NT2/D1 (cell line): ENCODE results near the gene PRKACG.
"Not testable (repeated sequence)": the region's sequence is repeated elsewhere in the genome, so short reads cannot be mapped to it uniquely, and the experiment has no call there.

Source experiments
- DNase-seq: peaks from one replicate; pipeline ENCODE4 v3.0.0-alpha.2; 2011; ENCODE audit warnings: low read depth, low spot score
- H3K27me3 ChIP-seq: 2 replicates; pipeline ENCODE4 v1.6.0; 2011; ENCODE audit warnings: mild to moderate bottlenecking; ENCODE audit not compliant: insufficient read length, insufficient read depth
- H3K36me3 ChIP-seq: 2 replicates; pipeline ENCODE4 v1.6.1; 2011; ENCODE audit warnings: mild to moderate bottlenecking, low read length, mixed read lengths; ENCODE audit not compliant: insufficient read depth, insufficient read length
- H3K4me1 ChIP-seq: 2 replicates; pipeline ENCODE4 v1.5.1; 2011; ENCODE audit not compliant: insufficient read depth, insufficient read length
- H3K4me3 ChIP-seq: 2 replicates; pipeline ENCODE4 v1.5.1; 2011; ENCODE audit warnings: low read depth; ENCODE audit not compliant: insufficient read length
- H3K9ac ChIP-seq: 2 replicates; pipeline ENCODE4 v1.6.0; 2011; ENCODE audit warnings: low read depth; ENCODE audit not compliant: insufficient read length
- H3K9me3 ChIP-seq: 2 replicates; pipeline ENCODE4 v1.5.1; 2011; ENCODE audit warnings: mild to moderate bottlenecking, low read length; ENCODE audit not compliant: insufficient read depth
- SUZ12 ChIP-seq: IDR thresholded peaks from 2 replicates; pipeline ENCODE4 v1.6.1; 2011; ENCODE audit not compliant: insufficient read length, insufficient read depth; ENCODE audit errors: extremely low read depth
- YY1 ChIP-seq: IDR thresholded peaks from 2 replicates; pipeline ENCODE4 v1.6.1; 2011; ENCODE audit not compliant: insufficient read length, insufficient read depth
- ZNF274 ChIP-seq: IDR thresholded peaks from 2 replicates; pipeline ENCODE4 v1.6.1; 2011; ENCODE audit warnings: mild to moderate bottlenecking, low read depth, low read length

Gene PRKACG

DNA sequence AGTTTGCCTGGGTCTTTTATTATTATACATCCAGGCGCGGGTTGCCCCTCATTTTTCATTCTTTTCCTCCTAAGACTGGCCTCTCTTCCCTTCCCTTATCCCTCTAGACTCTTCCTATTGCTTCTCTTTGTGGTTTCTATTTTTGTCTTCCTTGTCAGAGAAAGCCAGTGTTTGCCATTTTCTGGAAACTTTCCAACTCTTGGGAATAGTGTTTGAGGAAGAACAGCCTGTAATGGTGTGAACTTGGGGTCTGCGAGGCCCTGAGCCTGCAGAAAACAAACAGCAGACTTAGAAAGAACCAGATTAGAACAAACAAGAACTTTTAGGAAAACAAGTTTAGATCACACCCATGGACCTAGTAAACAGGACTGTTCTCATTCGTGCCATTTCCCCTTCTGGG, 15.5 kb downstream of the PRKACG start:
- no peaks in the 10 kb centered on the region for H3K9me3 ChIP-seq
- H3K36me3 ChIP-seq, result no peaks in the 10 kb centered on the region
- TF ChIP-seq ZNF274, result no peak
- TF ChIP-seq YY1, result no peak
- TF ChIP-seq SUZ12, result no peak
- H3K4me1 ChIP-seq, result no peaks in the 10 kb centered on the region
- DNase-seq, result no peak
- H3K9ac ChIP-seq, result no peak overlapping the region
- H3K4me3 ChIP-seq, result no peak overlapping the region
- no peaks in the 10 kb centered on the region for H3K27me3 ChIP-seq

DNA sequence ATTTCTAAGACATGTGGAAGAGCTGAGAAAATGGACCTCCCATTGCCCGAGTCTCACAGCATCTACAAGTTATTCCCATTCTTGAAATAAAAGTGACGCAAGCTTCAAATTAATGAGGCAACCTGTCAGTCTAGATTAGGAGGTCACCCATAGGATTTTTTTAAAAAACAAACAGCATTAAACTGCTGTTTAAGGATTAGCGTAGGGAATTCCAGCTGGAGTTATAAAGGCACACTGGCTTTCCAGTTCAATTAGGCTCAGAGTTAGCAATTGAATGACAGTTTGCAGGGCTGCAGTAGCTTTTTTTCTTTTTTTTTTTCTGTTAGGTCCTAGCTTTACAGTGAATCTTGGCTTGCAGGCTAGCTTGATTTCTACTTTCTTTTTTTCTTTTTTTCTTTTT, 16.2 kb downstream of the PRKACG start:
- Histone ChIP-seq H3K4me3 (no peak overlapping the region), H3K9me3 (no peaks in the 10 kb centered on the region), H3K9ac (no peak overlapping the region), H3K36me3 (no peaks in the 10 kb centered on the region), H3K27me3 (no peaks in the 10 kb centered on the region), H3K4me1 (no peaks in the 10 kb centered on the region)
- DNase-seq, result no peak
- TF ChIP-seq ZNF274 (no peak), SUZ12 (no peak), YY1 (no peak)

DNA sequence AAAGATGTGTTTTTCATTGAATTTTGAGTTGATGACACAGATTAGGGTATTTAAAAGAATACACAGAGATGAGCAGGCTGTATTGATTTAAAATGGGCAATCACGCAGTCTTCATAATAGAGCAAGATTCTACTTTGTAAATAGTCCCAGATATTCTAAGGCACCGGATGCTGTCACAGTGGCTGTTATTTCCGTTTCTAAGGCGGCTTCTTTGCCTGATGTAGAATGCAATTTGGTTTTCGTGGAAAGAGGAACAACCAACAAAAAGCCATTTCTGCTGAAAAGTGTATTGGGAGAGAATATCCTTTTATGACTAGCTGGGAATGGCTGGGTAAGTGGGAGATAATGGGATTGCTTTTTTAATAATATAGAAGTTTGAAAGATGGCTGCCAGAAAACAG, 17.5 kb downstream of the PRKACG start:
- no peaks in the 10 kb centered on the region for H3K9me3 ChIP-seq
- no peak overlapping the region for H3K4me3 ChIP-seq
- H3K9ac ChIP-seq, result no peak overlapping the region
- no peaks in the 10 kb centered on the region for H3K36me3 ChIP-seq
- H3K27me3 ChIP-seq, result no peaks in the 10 kb centered on the region
- no peak for DNase-seq
- no peaks in the 10 kb centered on the region for H3K4me1 ChIP-seq
- no peak for TF ChIP-seq SUZ12
- TF ChIP-seq YY1, result no peak
- no peak for TF ChIP-seq ZNF274

DNA sequence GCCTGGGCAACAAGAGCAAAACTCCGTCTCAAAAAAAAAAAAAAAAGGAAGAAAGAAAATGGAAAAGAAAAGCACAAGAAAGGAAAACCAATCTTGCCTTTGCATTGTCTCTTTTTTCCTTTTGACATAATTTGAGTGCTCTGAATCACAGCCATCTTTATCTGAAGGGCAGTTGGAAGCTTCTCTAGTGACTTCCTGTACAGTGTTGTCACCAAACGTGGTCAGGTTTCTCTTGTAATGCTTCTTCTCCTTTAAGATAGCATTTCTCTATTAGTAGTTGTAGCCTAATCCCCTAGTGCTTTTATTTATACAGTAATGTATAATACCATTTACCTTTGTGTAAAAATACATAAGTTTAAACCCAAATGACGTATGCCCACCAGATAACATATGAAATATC, 18.1 kb downstream of the PRKACG start:
- no peak overlapping the region for H3K9ac ChIP-seq
- TF ChIP-seq ZNF274 (no peak), SUZ12 (no peak), YY1 (no peak)
- no peak overlapping the region for H3K4me3 ChIP-seq
- H3K4me1 ChIP-seq, result no peaks in the 10 kb centered on the region
- DNase-seq, result no peak
- H3K36me3 ChIP-seq, result no peaks in the 10 kb centered on the region
- H3K27me3 ChIP-seq, result no peaks in the 10 kb centered on the region
- H3K9me3 ChIP-seq, result no peaks in the 10 kb centered on the region

DNA sequence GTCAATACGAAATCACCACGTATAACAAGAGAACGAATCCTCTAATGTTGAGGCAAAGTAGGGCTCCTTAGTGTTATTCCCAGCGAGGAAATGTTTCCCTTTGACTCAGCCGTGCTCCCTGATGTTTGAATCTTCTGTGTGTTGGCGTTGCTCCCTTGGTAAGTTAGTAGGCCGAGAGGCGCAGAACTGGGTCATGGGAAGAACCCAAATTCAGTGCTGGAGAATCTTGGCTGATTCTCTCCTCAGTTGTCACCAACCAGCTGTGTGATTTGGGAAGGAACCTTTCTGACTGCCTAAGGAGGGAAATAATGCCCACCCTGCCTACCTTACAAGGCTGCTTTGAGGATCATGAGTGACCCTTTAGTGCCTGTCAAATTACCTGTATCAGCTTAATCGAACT, 22.5 kb downstream of the PRKACG start:
- Histone ChIP-seq H3K9ac (no peak overlapping the region), H3K9me3 (no peaks in the 10 kb centered on the region), H3K36me3 (no peaks in the 10 kb centered on the region), H3K27me3 (no peaks in the 10 kb centered on the region), H3K4me1 (no peaks in the 10 kb centered on the region), H3K4me3 (no peak overlapping the region)
- DNase-seq, result no peak
- no peak for TF ChIP-seq SUZ12
- no peak for TF ChIP-seq YY1
- no peak for TF ChIP-seq ZNF274

DNA sequence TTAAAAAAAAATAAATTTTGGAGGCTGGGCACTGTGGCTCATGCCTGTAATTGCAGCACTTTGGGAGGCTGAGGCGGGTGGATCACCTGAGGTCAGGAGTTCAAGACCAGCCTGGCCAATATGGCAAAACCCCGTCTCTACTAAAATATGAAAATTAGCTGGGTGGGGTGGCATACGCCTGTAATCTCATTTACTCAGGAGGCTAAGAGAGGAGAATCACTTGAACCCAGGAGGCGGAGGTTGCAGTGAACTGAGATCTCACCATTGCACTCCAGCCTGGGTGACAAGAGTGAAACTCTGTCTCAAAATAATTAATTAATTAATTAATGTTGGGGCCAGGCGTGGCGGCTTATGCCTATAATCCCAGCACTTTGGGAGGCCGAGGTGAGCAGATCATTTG, 27.0 kb downstream of the PRKACG start:
- H3K9ac ChIP-seq, H3K9me3 ChIP-seq, H3K36me3 ChIP-seq, DNase-seq, H3K27me3 ChIP-seq, H3K4me3 ChIP-seq, H3K4me1 ChIP-seq: not testable (repeated sequence)

DNA sequence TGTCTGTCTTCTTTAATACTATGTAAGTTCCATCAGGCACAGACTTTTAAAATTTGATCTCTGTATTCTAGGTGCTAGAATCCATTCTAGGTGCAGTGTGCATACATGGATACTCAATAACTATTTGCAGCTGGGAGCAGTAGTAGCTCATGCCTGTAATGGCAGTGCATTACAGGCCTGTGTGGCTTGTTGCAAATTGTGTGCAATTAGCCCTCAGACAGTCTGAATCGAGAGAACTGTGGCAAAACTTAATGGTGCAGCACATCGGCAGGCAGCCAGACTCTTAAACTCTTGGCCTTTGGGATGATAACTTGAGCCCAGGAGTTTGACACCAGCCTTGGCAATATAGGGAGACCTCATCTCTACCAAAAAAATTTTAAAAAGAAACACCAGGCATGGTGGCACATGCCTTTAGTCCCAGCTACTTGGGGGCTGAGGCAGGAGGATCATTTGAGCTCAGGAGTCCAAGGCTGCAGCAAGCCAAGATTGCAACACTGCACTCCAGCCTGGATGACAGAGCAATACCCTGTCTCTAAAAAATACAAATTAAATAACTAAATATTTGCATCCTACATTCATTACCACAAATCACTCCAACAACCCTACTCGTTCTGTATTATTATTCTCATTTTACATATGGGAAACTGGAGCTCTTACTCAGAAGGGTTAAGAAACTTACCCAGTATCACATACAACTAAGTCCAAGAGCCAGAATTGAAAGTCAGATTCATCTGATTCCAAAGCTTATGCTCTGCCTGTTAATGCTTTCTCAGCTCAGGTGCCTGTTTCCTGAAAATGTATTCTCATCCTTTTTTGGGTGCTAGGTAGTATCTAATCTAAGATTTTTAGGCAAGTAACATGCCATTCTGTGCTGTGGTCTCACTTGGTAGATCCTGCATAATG, 30.1 kb downstream of the PRKACG start:
- Histone ChIP-seq H3K36me3 (no peaks in the 10 kb centered on the region), H3K9me3 (no peaks in the 10 kb centered on the region), H3K4me1 (no peaks in the 10 kb centered on the region), H3K9ac (no peak overlapping the region), H3K27me3 (no peaks in the 10 kb centered on the region), H3K4me3 (no peak overlapping the region)
- no peak for DNase-seq
- TF ChIP-seq ZNF274 (no peak), SUZ12 (no peak), YY1 (no peak)

DNA sequence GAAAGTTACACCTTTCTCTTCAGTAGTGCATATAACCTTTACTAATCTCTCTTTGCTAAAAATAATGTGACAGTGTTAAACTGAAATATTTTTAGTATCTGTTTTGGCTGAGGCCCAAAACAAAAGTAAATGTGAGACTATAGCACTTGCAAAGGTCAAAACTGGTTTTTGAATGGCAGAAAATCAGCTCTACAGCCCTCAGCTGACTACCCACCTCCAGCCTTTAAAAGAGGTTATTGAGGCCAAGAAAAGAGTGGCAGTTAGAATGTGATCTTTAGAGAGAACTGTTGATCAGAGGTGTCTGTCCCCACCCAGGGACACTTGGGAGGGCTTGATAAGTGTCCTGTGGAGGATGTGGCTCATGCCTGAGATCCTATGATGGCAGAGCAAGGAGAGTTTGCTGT, 30.9 kb downstream of the PRKACG start:
- no peak overlapping the region for H3K4me3 ChIP-seq
- no peak for DNase-seq
- TF ChIP-seq ZNF274, result no peak
- H3K27me3 ChIP-seq, result no peaks in the 10 kb centered on the region
- H3K9me3 ChIP-seq, result no peaks in the 10 kb centered on the region
- no peaks in the 10 kb centered on the region for H3K36me3 ChIP-seq
- H3K9ac ChIP-seq, result no peak overlapping the region
- no peaks in the 10 kb centered on the region for H3K4me1 ChIP-seq
